H1 (cell line): ENCODE data around the gene TMEM14C. TPM values are rescaled to one million over a fixed set of nuclear protein-coding genes. Genes with fewer than 3 reads are reported as not detected.
A peak's percentile ranks its signal among the peaks of the same experiment; 100 is the strongest.

Experiments
- CTCF ChIA-PET: fragments of 300-600 bp; sonication (Branson Sonifier 250); formaldehyde crosslinking; loops from one replicate; lab custom pipeline; 2021; ENCODE audit not compliant: partially characterized antibody; lab: Charles Lee
- POLR2A ChIA-PET: fragments of 300-600 bp; sonication (Branson Sonifier 250); formaldehyde crosslinking; loops from one replicate; lab custom pipeline; 2021; ENCODE audit warnings: inconsistent platforms; ENCODE audit not compliant: partially characterized antibody; lab: Charles Lee
- DNase-seq, 2 experiments: peaks; one replicate each; pipeline versions ENCODE4 v3.0.0 to v3.0.0-alpha.2; 2010 to 2022; ENCODE audit warnings: low spot score in 2 of 2, low read depth in 1 of 2, mixed read lengths in 1 of 2
- FAIRE-seq: peaks from 2 replicates; lab custom pipeline; 2011; peaks lifted over from hg19 to GRCh38; lab: Jason Lieb, UNC
- H2AFZ ChIP-seq: 2 replicates; pipeline ENCODE4 v1.8.1; 2012; ENCODE audit warnings: low read length, inconsistent platforms
- H2AK5ac ChIP-seq: 2 replicates; pipeline ENCODE4 v1.6.1; 2013; ENCODE audit warnings: low read depth, low read length
- H2BK120ac ChIP-seq: replicated peaks from 2 replicates; pipeline ENCODE3; 2013; ENCODE audit warnings: low read depth, low read length, inconsistent platforms
- H2BK12ac ChIP-seq: 2 replicates; pipeline ENCODE4 v1.6.1; 2013; ENCODE audit warnings: low read depth, low read length
- H2BK15ac ChIP-seq: 2 replicates; pipeline ENCODE4 v1.6.1; 2013; ENCODE audit warnings: low read length
- H2BK20ac ChIP-seq: 2 replicates; pipeline ENCODE4 v1.6.1; 2013; ENCODE audit warnings: low read length
- H2BK5ac ChIP-seq: 2 replicates; pipeline ENCODE4 v1.6.1; 2013; ENCODE audit warnings: low read depth, low read length
- H3K14ac ChIP-seq: 2 replicates; pipeline ENCODE4 v1.6.1; 2013; ENCODE audit warnings: inconsistent platforms; ENCODE audit not compliant: insufficient read length
- H3K18ac ChIP-seq: 2 replicates; pipeline ENCODE4 v1.6.1; 2013; ENCODE audit warnings: low read length; ENCODE audit errors: extremely low read depth
- H3K23ac ChIP-seq: 2 replicates; pipeline ENCODE4 v1.6.1; 2013; ENCODE audit warnings: inconsistent platforms; ENCODE audit not compliant: insufficient read length
- H3K23me2 ChIP-seq: 2 replicates; pipeline ENCODE4 v1.6.1; 2013; ENCODE audit warnings: low read depth, low read length
- H3K27ac ChIP-seq: 2 replicates; pipeline ENCODE4 v1.6.1; 2011; ENCODE audit warnings: low read depth, low read length, inconsistent platforms
- H3K27me3 ChIP-seq, 4 experiments: replicated peaks in 1 of 4; 1 replicate in 1 of 4; 2 replicates in 3 of 4; pipeline versions ENCODE4 v1.6.1 to v1.8.1; 2011 to 2013; ENCODE audit warnings: low read length in 3 of 4, mild to moderate bottlenecking in 3 of 4, inconsistent platforms in 2 of 4, mixed read lengths in 2 of 4, moderate library complexity in 1 of 4; ENCODE audit not compliant: control insufficient read depth in 3 of 4, insufficient read depth in 3 of 4; ENCODE audit errors: extremely low read depth in 1 of 4
- H3K36me3 ChIP-seq, 4 experiments: 2 replicates each; pipeline versions ENCODE4 v1.6.1 to v1.8.1; 2011 to 2013; ENCODE audit warnings: mild to moderate bottlenecking in 4 of 4, low read length in 3 of 4, moderate library complexity in 2 of 4, control low read depth in 1 of 4, inconsistent platforms in 1 of 4; ENCODE audit not compliant: insufficient read depth in 4 of 4, control insufficient read depth in 2 of 4
- H3K4ac ChIP-seq: replicated peaks from 2 replicates; pipeline ENCODE3; 2013; ENCODE audit warnings: low read length, low read depth, mixed read lengths, inconsistent platforms; ENCODE audit not compliant: insufficient read length
- H3K4me1 ChIP-seq, 4 experiments: replicated peaks in 1 of 4; 1 replicate in 1 of 4; 2 replicates in 3 of 4; pipeline versions ENCODE4 v1.6.1 to v1.8.1; 2011 to 2013; ENCODE audit warnings: low read length in 3 of 4, inconsistent platforms in 2 of 4, mixed read lengths in 1 of 4; ENCODE audit not compliant: insufficient read depth in 4 of 4, control insufficient read depth in 3 of 4
- H3K4me2 ChIP-seq, 2 experiments: 2 replicates each; pipeline versions ENCODE4 v1.6.1 to v1.8.1; 2011 to 2013; ENCODE audit warnings: low read depth in 2 of 2, low read length in 2 of 2, control low read depth in 1 of 2, inconsistent platforms in 1 of 2, mild to moderate bottlenecking in 1 of 2; ENCODE audit not compliant: insufficient read depth in 1 of 2
- H3K4me3 ChIP-seq, 4 experiments: fragments of 200-600, 300-600 bp in 1 of 4; sonication (generic), shearing (Covaris generic), sonication (Bioruptor Twin) in 1 of 4; 2 replicates each; pipeline versions ENCODE4 v1.5.1 to v1.8.1; 2011 to 2016; ENCODE audit warnings: low read length in 4 of 4, low read depth in 3 of 4, control low read depth in 2 of 4, inconsistent platforms in 2 of 4, mild to moderate bottlenecking in 2 of 4, mixed read lengths in 1 of 4, moderate library complexity in 1 of 4; ENCODE audit not compliant: insufficient read depth in 2 of 4; ENCODE audit errors: extremely low read depth in 1 of 4
- H3K56ac ChIP-seq: replicated peaks from 2 replicates; pipeline ENCODE3; 2013; ENCODE audit warnings: low read depth, mild to moderate bottlenecking, mixed read lengths, low read length, inconsistent platforms; ENCODE audit not compliant: insufficient read length
- H3K79me1 ChIP-seq: 2 replicates; pipeline ENCODE4 v1.6.1; 2013; ENCODE audit warnings: low read depth, low read length, control low read depth
- H3K79me2 ChIP-seq, 2 experiments: 2 replicates each; pipeline versions ENCODE4 v1.6.1 to v1.8.1; 2012 to 2013; ENCODE audit warnings: low read length in 2 of 2, mild to moderate bottlenecking in 2 of 2, inconsistent platforms in 1 of 2; ENCODE audit not compliant: insufficient read depth in 2 of 2, control insufficient read depth in 1 of 2
- H3K9ac ChIP-seq, 4 experiments: replicated peaks in 1 of 4; 1 replicate in 1 of 4; 2 replicates in 3 of 4; pipeline versions ENCODE4 v1.6.1 to v1.8.1; 2011 to 2013; ENCODE audit warnings: low read depth in 3 of 4, low read length in 3 of 4, control low read depth in 2 of 4, mild to moderate bottlenecking in 2 of 4, moderate library complexity in 2 of 4, inconsistent platforms in 1 of 4; ENCODE audit errors: extremely low read depth in 1 of 4
- H3K9me3 ChIP-seq, 2 experiments: 2 replicates each; pipeline versions ENCODE4 v1.6.1 to v1.8.1; 2012 to 2013; ENCODE audit warnings: mild to moderate bottlenecking in 2 of 2, moderate library complexity in 2 of 2, control low read depth in 1 of 2, inconsistent platforms in 1 of 2, low read depth in 1 of 2, low read length in 1 of 2, mixed read lengths in 1 of 2; ENCODE audit not compliant: insufficient read depth in 2 of 2
- H4K20me1 ChIP-seq, 2 experiments: replicated peaks in 1 of 2; 2 replicates each; pipeline versions ENCODE3 to v1.8.1; 2011 to 2013; ENCODE audit warnings: inconsistent platforms in 2 of 2, low read length in 2 of 2, mild to moderate bottlenecking in 1 of 2; ENCODE audit not compliant: insufficient read depth in 2 of 2, control insufficient read depth in 1 of 2
- H4K5ac ChIP-seq: 2 replicates; pipeline ENCODE4 v1.6.1; 2013; ENCODE audit warnings: low read length, low read depth, mixed read lengths, inconsistent platforms; ENCODE audit not compliant: insufficient read length
- H4K8ac ChIP-seq: 2 replicates; pipeline ENCODE4 v1.8.0; 2013; ENCODE audit warnings: mild to moderate bottlenecking, moderate library complexity, low read length, inconsistent platforms; ENCODE audit not compliant: insufficient read depth; ENCODE audit errors: extremely low read depth
- H4K91ac ChIP-seq: replicated peaks from 2 replicates; pipeline ENCODE3; 2013; ENCODE audit warnings: low read length, mixed read lengths, inconsistent platforms; ENCODE audit not compliant: insufficient read length
- BACH1 ChIP-seq: IDR thresholded peaks from 2 replicates; pipeline ENCODE4 v1.6.1; 2012; ENCODE audit warnings: low read length, improper control_type of control experiment
- SP4 ChIP-seq: IDR thresholded peaks from 2 replicates; pipeline ENCODE4 v1.6.1; 2012; ENCODE audit warnings: low read length, inconsistent platforms
- TCF12 ChIP-seq: IDR thresholded peaks from 2 replicates; pipeline ENCODE4 v1.6.1; 2011; ENCODE audit warnings: low read depth, mild to moderate bottlenecking, low read length
- WGBS, 2 experiments: shearing (Covaris generic) in 1 of 2; methylation state at CpG; one replicate each; pipeline versions ENCODE4 v1.1.6 to v1.1.7; 2013 to 2015; ENCODE audit warnings: low lambda C conversion rate in 2 of 2, mixed read lengths in 2 of 2, inconsistent platforms in 1 of 2, low coverage in 1 of 2, missing lambda C conversion rate in 1 of 2; ENCODE audit not compliant: insufficient replicate concordance in 2 of 2, insufficient coverage in 1 of 2, insufficient read length in 1 of 2; ENCODE audit errors: extremely low coverage in 1 of 2, missing lambda C conversion rate in 1 of 2; 5-methylcytosine and 5-hydroxymethylcytosine counted together
- polyA plus RNA-seq, 7 experiments: library from polyadenylated mRNA; depleted of rRNA in 3 of 7; stranded (reverse) in 5 of 7; unstranded in 2 of 7; fragments of >200 nt in 5 of 7; fragments of 200-250 nt in 2 of 7; gene quantifications; 1 replicate in 5 of 7; 2 replicates in 1 of 7; 4 replicates in 1 of 7; pipeline versions ENCODE4 v1.2.1 to v1.2.3, GENCODE V29; 2011 to 2013; ENCODE audit warnings: missing spikeins in 2 of 7, mixed read lengths in 2 of 7
- total RNA-seq: library from RNA; stranded (reverse); fragmentation: NEBNext Ultra II Directional; extraction: Animal tissue kit (Norgen Biotek cat#: 25700); gene quantifications from 2 replicates; pipeline ENCODE4 v1.2.1, GENCODE V29; 2021

Gene TMEM14C
- total and polyA plus RNA-seq, 2 of the 8 experiments (the other 6 are each of a cell fraction or from before 2014, with no cell fraction given), result 116 to 157 TPM

GRCh38 chr6:10692965-10693538, 29.8 kb upstream of the TMEM14C start:
- no peak overlapping the region for H2BK20ac ChIP-seq
- H3K18ac ChIP-seq, result no peak overlapping the region
- POLR2A ChIA-PET, result interaction anchor here (0.8 kb wide), 1 partner anchor 9 kb away, joined by 3 read pairs; no protein-coding TSS in a partner anchor
- no peak overlapping the region for H4K8ac ChIP-seq
- no peak overlapping the region for H4K91ac ChIP-seq
- CTCF ChIA-PET, result interaction anchor here (0.7 to 1.3 kb wide), 4 partner anchors 31 to 214 kb away, joined by 3 to 6 read pairs (median 4); no protein-coding TSS in a partner anchor
- peaks cover 6% of the 10 kb centered on the region; the same call in 1 of the 2 replicates for H3K23me2 ChIP-seq
- H3K9me3 ChIP-seq, result no peaks in the 10 kb centered on the region
- H2BK120ac ChIP-seq, result peak overlapping the region; percentile 36
- 0 out of 2 replicates have a peak overlapping the region, but pooled peaks have one; percentile 40 for H2BK12ac ChIP-seq
- H3K79me2 ChIP-seq, result peaks cover 25 to 49% of the 10 kb centered on the region in 2 experiments
- H3K9ac ChIP-seq, result peak overlapping the region in 3 of 4 experiments; percentile 29 to 89 (median 78); a peak in 5 of 7 replicates
- no peak overlapping the region for H2BK5ac ChIP-seq
- no peak overlapping the region for H3K23ac ChIP-seq
- DNase-seq, result no peak
- no peak overlapping the region for H3K14ac ChIP-seq
- no peaks in the 10 kb centered on the region for H4K20me1 ChIP-seq
- H3K4me3 ChIP-seq, result peak overlapping the region; percentile 78 to 97 (median 92); a peak in 7 of 8 replicates
- H2AFZ ChIP-seq, result no peak overlapping the region
- H2AK5ac ChIP-seq, result no peak overlapping the region
- H3K27ac ChIP-seq, result no peak overlapping the region; the same call in 1 of the 2 replicates
- no peaks in the 10 kb centered on the region for H3K27me3 ChIP-seq
- no peak overlapping the region for H2BK15ac ChIP-seq
- H3K56ac ChIP-seq, result no peak overlapping the region
- peak overlapping the region; percentile 63 to 72 for H3K4me2 ChIP-seq
- WGBS, 2 experiments, result 83% methylated on average over 7 of the region's 8 CpGs; no CpG with 5 or more reads in 1 of the 2 experiments
- H3K4me1 ChIP-seq, result peaks cover 0 to 3% (median 0%) of the 10 kb centered on the region in 4 experiments; a peak in 2 of 7 replicates
- peaks cover 2% of the 10 kb centered on the region for H3K79me1 ChIP-seq
- TF ChIP-seq TCF12 (no peak), SP4 (no peak), BACH1 (no peak)
- TF ChIP-seq, all 59 proteins: peak for 0
- no peak for FAIRE-seq
- no peak overlapping the region for H4K5ac ChIP-seq
- H3K36me3 ChIP-seq, result peaks cover 4 to 11% (median 6%) of the 10 kb centered on the region in 4 experiments; a peak in 7 of 8 replicates
- no peak overlapping the region for H3K4ac ChIP-seq
